GM23338 (cell line): ENCODE results near the gene NIPBL. TPM values are rescaled to one million over a fixed set of nuclear protein-coding genes. Genes with fewer than 3 reads are reported as not detected.

ENCODE experiments used
- ATAC-seq: fragments of 200-7000 bp; cut with Tn5 transposase; 3 replicates; pipeline ENCODE4 v1.9.1; 2020
- DNase-seq: peaks from one replicate; pipeline ENCODE4 v3.0.0-alpha.2; 2015; ENCODE audit warnings: low spot score
- H2AFZ ChIP-seq: fragments of 200-600 bp; sonication (generic); 2 replicates; pipeline ENCODE4 v1.8.0; 2016; ENCODE audit warnings: antibody characterized with exemption, mild to moderate bottlenecking, moderate library complexity
- H3F3A ChIP-seq: fragments of 200-600 bp; sonication (generic); replicated peaks from 2 replicates; pipeline ENCODE4 v1.8.0; 2017; ENCODE audit warnings: antibody characterized with exemption, mixed run types, low read depth
- H3K27ac ChIP-seq: fragments of 200-600 bp; sonication (generic); 2 replicates; pipeline ENCODE4 v1.6.1; 2016; ENCODE audit warnings: low read depth
- H3K27me3 ChIP-seq: fragments of 200-600 bp; sonication (generic); 2 replicates; pipeline ENCODE4 v1.8.0; 2016; ENCODE audit warnings: mild to moderate bottlenecking, mixed run types, moderate library complexity; ENCODE audit not compliant: insufficient read depth
- H3K36me3 ChIP-seq: fragments of 200-600 bp; sonication (generic); 2 replicates; pipeline ENCODE4 v1.8.0; 2016; ENCODE audit warnings: mild to moderate bottlenecking; ENCODE audit not compliant: insufficient read depth
- H3K4me1 ChIP-seq: fragments of 200-600 bp; sonication (generic); 2 replicates; pipeline ENCODE4 v1.8.0; 2016; ENCODE audit warnings: mild to moderate bottlenecking, moderate library complexity; ENCODE audit not compliant: insufficient read depth
- H3K4me2 ChIP-seq: fragments of 200-600 bp; sonication (generic); 2 replicates; pipeline ENCODE4 v1.7.1; 2017; ENCODE audit warnings: mixed run types
- H3K4me3 ChIP-seq: fragments of 200-600 bp; sonication (generic); 2 replicates; pipeline ENCODE4 v1.6.1; 2016; ENCODE audit warnings: mixed run types
- H3K79me2 ChIP-seq: fragments of 200-600 bp; sonication (generic); replicated peaks from 2 replicates; pipeline ENCODE4 v1.8.0; 2017; ENCODE audit warnings: mild to moderate bottlenecking; ENCODE audit not compliant: insufficient read depth
- H3K9me2 ChIP-seq: fragments of 200-600 bp; sonication (generic); 2 replicates; pipeline ENCODE4 v1.8.0; 2017; ENCODE audit not compliant: insufficient read depth
- H4K20me1 ChIP-seq: fragments of 200-600 bp; sonication (generic); replicated peaks from 2 replicates; pipeline ENCODE4 v1.8.0; 2017; ENCODE audit warnings: mild to moderate bottlenecking; ENCODE audit not compliant: insufficient read depth
- H3K27ac Mint-ChIP-seq: 2 replicates; pipeline ENCODE4 v1.8.0; 2020; ENCODE audit warnings: inconsistent platforms, mild to moderate bottlenecking, moderate library complexity, mixed read lengths
- H3K27me3 Mint-ChIP-seq: 3 replicates; pipeline ENCODE4 v1.8.0; 2022; ENCODE audit warnings: low read depth, mild to moderate bottlenecking, moderate library complexity, mixed read lengths, inconsistent platforms; ENCODE audit not compliant: insufficient read depth, poor library complexity
- H3K36me3 Mint-ChIP-seq: 3 replicates; pipeline ENCODE4 v1.8.0; 2021; ENCODE audit warnings: low read depth, mild to moderate bottlenecking, inconsistent platforms, moderate library complexity, mixed read lengths
- H3K4me1 Mint-ChIP-seq: 3 replicates; pipeline ENCODE4 v1.8.0; 2020; ENCODE audit warnings: mild to moderate bottlenecking, inconsistent platforms, mixed read lengths
- H3K4me3 Mint-ChIP-seq: 3 replicates; pipeline ENCODE4 v1.8.0; 2021; ENCODE audit warnings: moderate library complexity, mild to moderate bottlenecking, inconsistent platforms, mixed read lengths
- H3K9me3 Mint-ChIP-seq: 3 replicates; pipeline ENCODE4 v1.8.0; 2020; ENCODE audit warnings: moderate library complexity, mild to moderate bottlenecking, inconsistent platforms, mixed read lengths
- CREB1 ChIP-seq: fragments of 250-450 bp; sonication (Bioruptor Pico); IDR thresholded peaks from 2 replicates; pipeline ENCODE4 v1.5.0; 2020; ENCODE audit warnings: low read depth, mild to moderate bottlenecking, moderate library complexity
- EZH2 ChIP-seq: fragments of 200-600 bp; sonication (generic); IDR thresholded peaks from one replicate; pipeline ENCODE4 v1.8.0; 2017; ENCODE audit warnings: antibody characterized with exemption, mild to moderate bottlenecking, low read depth; ENCODE audit not compliant: unreplicated experiment
- EZH2phosphoT487 ChIP-seq: fragments of 200-600 bp; sonication (generic); IDR thresholded peaks from one replicate; pipeline ENCODE4 v1.8.1; 2018; ENCODE audit warnings: antibody characterized with exemption; ENCODE audit not compliant: unreplicated experiment
- JUNB ChIP-seq: IDR thresholded peaks from one replicate; pipeline ENCODE4 v1.6.1; 2016; ENCODE audit warnings: antibody characterized with exemption; ENCODE audit not compliant: unreplicated experiment
- NANOG ChIP-seq: IDR thresholded peaks from 2 replicates; pipeline ENCODE4 v1.6.1; 2016; ENCODE audit warnings: antibody characterized with exemption, borderline replicate concordance
- POLR2AphosphoS5 ChIP-seq: IDR thresholded peaks from 2 replicates; pipeline ENCODE4 v1.6.1; 2016; ENCODE audit warnings: antibody characterized with exemption, low read depth
- STAT1 ChIP-seq: IDR thresholded peaks from one replicate; pipeline ENCODE4 v1.6.1; 2016; ENCODE audit warnings: antibody characterized with exemption; ENCODE audit not compliant: unreplicated experiment
- ZNF114 ChIP-seq: fragments of 250-450 bp; sonication (Bioruptor Pico); IDR thresholded peaks from 2 replicates; pipeline ENCODE4 v1.5.0; 2020; ENCODE audit warnings: mild to moderate bottlenecking, moderate library complexity
- ZNF331 ChIP-seq: fragments of 250-450 bp; sonication (Bioruptor Pico); IDR thresholded peaks from 2 replicates; pipeline ENCODE4 v1.5.0; 2020; ENCODE audit warnings: low read depth, mild to moderate bottlenecking, moderate library complexity
- polyA plus RNA-seq: library from polyadenylated mRNA; unstranded; fragments of >200 nt; fragmentation: Nextera tagmentation; extraction: Ambion mirVana; gene quantifications from 2 replicates; pipeline ENCODE4 v1.2.1, GENCODE V29; 2016
- total RNA-seq: library from RNA; depleted of rRNA; stranded (reverse); fragments of >200 nt; shearing (Covaris generic); gene quantifications from 2 replicates; pipeline ENCODE4 v1.2.3, GENCODE V29; 2014
- TF ChIP-seq, protein P1 (sequence below): fragments of 250-450 bp; sonication (Bioruptor Pico); IDR thresholded peaks from 2 replicates; pipeline ENCODE4 v1.5.0; 2020; ENCODE audit warnings: mild to moderate bottlenecking, moderate library complexity
- TF ChIP-seq, protein P2 (sequence below), 2 experiments: fragments of 200-600 bp in 1 of 2; sonication (generic) in 1 of 2; conservative IDR thresholded peaks; 2 replicates each; pipeline versions ENCODE4 v1.5.1 to v1.6.1; 2016 to 2017; ENCODE audit warnings: antibody characterized with exemption in 2 of 2, low read depth in 2 of 2, mild to moderate bottlenecking in 2 of 2, moderate library complexity in 1 of 2
- TF ChIP-seq, protein P3 (sequence below): IDR thresholded peaks from one replicate; pipeline ENCODE4 v1.6.1; 2018; ENCODE audit warnings: antibody characterized with exemption; ENCODE audit not compliant: unreplicated experiment
- TF ChIP-seq, protein P4 (sequence below): IDR thresholded peaks from 2 replicates; pipeline ENCODE4 v1.6.1; 2016; ENCODE audit warnings: antibody characterized with exemption

NIPBL gene
- total and polyA plus RNA-seq, 2 experiments from 2014 or later: 44.2 to 51.4 TPM

DNA sequence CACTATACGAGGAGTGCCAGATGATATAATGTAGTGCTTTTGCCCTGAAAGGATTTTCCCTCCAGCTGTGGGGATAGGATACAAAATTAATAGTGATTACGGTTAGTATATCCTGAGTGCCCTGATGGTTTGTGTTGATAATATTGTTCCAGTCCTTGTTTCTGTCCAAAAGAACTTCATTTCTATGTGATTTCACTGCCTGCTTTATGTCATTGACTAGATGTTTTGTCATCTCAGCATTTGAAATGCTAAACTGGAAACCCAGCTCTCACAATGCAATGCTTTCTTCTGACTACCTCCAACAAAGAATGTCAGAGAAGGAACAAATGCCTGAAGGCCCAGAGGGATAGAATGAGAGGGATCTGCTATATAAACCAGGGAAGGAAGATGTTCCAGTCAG, 177.8 kb downstream of the NIPBL start:
- no peaks in the 10 kb centered on the region for H3K4me1 ChIP-seq
- no peaks in the 10 kb centered on the region for H3K27me3 ChIP-seq
- peaks cover 30% of the 10 kb centered on the region for H3K36me3 ChIP-seq
- H4K20me1 ChIP-seq: no peaks in the 10 kb centered on the region
- H3K79me2 ChIP-seq: no peaks in the 10 kb centered on the region
- peak; percentile 12 for DNase-seq
- no peak overlapping the region for H3K27ac ChIP-seq
- no peak overlapping the region for H3K4me3 Mint-ChIP-seq
- no peaks in the 10 kb centered on the region for H3K9me3 Mint-ChIP-seq
- ATAC-seq: peak; percentile 59
- H3F3A ChIP-seq: no peaks in the 10 kb centered on the region
- no peak overlapping the region for H3K4me2 ChIP-seq
- H2AFZ ChIP-seq: no peak overlapping the region
- no peak overlapping the region for H3K4me3 ChIP-seq
- H3K27ac Mint-ChIP-seq: no peak overlapping the region
- peaks cover 27% of the 10 kb centered on the region for H3K36me3 Mint-ChIP-seq
- no peaks in the 10 kb centered on the region for H3K4me1 Mint-ChIP-seq
- TF ChIP-seq CREB1 (CRISPR knock-in tag) (no peak), JUNB (no peak), ZNF331 (CRISPR knock-in tag) (no peak), EZH2 (no peak), POLR2AphosphoS5 (no peak), EZH2phosphoT487 (no peak), NANOG (no peak), ZNF114 (CRISPR knock-in tag) (no peak), STAT1 (no peak)
- TF ChIP-seq, protein P1, sequence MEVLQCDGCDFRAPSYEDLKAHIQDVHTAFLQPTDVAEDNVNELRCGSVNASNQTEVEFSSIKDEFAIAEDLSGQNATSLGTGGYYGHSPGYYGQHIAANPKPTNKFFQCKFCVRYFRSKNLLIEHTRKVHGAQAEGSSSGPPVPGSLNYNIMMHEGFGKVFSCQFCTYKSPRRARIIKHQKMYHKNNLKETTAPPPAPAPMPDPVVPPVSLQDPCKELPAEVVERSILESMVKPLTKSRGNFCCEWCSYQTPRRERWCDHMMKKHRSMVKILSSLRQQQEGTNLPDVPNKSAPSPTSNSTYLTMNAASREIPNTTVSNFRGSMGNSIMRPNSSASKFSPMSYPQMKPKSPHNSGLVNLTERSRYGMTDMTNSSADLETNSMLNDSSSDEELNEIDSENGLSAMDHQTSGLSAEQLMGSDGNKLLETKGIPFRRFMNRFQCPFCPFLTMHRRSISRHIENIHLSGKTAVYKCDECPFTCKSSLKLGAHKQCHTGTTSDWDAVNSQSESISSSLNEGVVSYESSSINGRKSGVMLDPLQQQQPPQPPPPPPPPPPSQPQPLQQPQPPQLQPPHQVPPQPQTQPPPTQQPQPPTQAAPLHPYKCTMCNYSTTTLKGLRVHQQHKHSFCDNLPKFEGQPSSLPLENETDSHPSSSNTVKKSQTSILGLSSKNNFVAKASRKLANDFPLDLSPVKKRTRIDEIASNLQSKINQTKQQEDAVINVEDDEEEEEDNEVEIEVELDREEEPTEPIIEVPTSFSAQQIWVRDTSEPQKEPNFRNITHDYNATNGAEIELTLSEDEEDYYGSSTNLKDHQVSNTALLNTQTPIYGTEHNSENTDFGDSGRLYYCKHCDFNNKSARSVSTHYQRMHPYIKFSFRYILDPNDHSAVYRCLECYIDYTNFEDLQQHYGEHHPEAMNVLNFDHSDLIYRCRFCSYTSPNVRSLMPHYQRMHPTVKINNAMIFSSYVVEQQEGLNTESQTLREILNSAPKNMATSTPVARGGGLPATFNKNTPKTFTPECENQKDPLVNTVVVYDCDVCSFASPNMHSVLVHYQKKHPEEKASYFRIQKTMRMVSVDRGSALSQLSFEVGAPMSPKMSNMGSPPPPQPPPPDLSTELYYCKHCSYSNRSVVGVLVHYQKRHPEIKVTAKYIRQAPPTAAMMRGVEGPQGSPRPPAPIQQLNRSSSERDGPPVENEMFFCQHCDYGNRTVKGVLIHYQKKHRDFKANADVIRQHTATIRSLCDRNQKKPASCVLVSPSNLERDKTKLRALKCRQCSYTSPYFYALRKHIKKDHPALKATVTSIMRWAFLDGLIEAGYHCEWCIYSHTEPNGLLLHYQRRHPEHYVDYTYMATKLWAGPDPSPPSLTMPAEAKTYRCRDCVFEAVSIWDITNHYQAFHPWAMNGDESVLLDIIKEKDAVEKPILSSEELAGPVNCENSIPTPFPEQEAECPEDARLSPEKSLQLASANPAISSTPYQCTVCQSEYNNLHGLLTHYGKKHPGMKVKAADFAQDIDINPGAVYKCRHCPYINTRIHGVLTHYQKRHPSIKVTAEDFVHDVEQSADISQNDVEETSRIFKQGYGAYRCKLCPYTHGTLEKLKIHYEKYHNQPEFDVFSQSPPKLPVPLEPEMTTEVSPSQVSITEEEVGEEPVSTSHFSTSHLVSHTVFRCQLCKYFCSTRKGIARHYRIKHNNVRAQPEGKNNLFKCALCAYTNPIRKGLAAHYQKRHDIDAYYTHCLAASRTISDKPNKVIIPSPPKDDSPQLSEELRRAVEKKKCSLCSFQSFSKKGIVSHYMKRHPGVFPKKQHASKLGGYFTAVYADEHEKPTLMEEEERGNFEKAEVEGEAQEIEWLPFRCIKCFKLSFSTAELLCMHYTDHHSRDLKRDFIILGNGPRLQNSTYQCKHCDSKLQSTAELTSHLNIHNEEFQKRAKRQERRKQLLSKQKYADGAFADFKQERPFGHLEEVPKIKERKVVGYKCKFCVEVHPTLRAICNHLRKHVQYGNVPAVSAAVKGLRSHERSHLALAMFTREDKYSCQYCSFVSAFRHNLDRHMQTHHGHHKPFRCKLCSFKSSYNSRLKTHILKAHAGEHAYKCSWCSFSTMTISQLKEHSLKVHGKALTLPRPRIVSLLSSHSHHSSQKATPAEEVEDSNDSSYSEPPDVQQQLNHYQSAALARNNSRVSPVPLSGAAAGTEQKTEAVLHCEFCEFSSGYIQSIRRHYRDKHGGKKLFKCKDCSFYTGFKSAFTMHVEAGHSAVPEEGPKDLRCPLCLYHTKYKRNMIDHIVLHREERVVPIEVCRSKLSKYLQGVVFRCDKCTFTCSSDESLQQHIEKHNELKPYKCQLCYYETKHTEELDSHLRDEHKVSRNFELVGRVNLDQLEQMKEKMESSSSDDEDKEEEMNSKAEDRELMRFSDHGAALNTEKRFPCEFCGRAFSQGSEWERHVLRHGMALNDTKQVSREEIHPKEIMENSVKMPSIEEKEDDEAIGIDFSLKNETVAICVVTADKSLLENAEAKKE (CRISPR knock-in tag): no peak
- TF ChIP-seq, protein P2, sequence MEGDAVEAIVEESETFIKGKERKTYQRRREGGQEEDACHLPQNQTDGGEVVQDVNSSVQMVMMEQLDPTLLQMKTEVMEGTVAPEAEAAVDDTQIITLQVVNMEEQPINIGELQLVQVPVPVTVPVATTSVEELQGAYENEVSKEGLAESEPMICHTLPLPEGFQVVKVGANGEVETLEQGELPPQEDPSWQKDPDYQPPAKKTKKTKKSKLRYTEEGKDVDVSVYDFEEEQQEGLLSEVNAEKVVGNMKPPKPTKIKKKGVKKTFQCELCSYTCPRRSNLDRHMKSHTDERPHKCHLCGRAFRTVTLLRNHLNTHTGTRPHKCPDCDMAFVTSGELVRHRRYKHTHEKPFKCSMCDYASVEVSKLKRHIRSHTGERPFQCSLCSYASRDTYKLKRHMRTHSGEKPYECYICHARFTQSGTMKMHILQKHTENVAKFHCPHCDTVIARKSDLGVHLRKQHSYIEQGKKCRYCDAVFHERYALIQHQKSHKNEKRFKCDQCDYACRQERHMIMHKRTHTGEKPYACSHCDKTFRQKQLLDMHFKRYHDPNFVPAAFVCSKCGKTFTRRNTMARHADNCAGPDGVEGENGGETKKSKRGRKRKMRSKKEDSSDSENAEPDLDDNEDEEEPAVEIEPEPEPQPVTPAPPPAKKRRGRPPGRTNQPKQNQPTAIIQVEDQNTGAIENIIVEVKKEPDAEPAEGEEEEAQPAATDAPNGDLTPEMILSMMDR (conservative IDR thresholded peaks at IDR 0.05; ENCODE audit: low read depth in 2 of 2): no peak
- TF ChIP-seq, protein P3, sequence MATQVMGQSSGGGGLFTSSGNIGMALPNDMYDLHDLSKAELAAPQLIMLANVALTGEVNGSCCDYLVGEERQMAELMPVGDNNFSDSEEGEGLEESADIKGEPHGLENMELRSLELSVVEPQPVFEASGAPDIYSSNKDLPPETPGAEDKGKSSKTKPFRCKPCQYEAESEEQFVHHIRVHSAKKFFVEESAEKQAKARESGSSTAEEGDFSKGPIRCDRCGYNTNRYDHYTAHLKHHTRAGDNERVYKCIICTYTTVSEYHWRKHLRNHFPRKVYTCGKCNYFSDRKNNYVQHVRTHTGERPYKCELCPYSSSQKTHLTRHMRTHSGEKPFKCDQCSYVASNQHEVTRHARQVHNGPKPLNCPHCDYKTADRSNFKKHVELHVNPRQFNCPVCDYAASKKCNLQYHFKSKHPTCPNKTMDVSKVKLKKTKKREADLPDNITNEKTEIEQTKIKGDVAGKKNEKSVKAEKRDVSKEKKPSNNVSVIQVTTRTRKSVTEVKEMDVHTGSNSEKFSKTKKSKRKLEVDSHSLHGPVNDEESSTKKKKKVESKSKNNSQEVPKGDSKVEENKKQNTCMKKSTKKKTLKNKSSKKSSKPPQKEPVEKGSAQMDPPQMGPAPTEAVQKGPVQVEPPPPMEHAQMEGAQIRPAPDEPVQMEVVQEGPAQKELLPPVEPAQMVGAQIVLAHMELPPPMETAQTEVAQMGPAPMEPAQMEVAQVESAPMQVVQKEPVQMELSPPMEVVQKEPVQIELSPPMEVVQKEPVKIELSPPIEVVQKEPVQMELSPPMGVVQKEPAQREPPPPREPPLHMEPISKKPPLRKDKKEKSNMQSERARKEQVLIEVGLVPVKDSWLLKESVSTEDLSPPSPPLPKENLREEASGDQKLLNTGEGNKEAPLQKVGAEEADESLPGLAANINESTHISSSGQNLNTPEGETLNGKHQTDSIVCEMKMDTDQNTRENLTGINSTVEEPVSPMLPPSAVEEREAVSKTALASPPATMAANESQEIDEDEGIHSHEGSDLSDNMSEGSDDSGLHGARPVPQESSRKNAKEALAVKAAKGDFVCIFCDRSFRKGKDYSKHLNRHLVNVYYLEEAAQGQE: no peak
- TF ChIP-seq, protein P4, sequence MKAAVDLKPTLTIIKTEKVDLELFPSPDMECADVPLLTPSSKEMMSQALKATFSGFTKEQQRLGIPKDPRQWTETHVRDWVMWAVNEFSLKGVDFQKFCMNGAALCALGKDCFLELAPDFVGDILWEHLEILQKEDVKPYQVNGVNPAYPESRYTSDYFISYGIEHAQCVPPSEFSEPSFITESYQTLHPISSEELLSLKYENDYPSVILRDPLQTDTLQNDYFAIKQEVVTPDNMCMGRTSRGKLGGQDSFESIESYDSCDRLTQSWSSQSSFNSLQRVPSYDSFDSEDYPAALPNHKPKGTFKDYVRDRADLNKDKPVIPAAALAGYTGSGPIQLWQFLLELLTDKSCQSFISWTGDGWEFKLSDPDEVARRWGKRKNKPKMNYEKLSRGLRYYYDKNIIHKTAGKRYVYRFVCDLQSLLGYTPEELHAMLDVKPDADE: no peak
- H3K27me3 Mint-ChIP-seq: no peaks in the 10 kb centered on the region
- H3K9me2 ChIP-seq: no peaks in the 10 kb centered on the region
